GM12878 (cell line): ENCODE data around the gene CEBPG. TPM values are rescaled to one million over a fixed set of nuclear protein-coding genes. Genes with fewer than 3 reads are reported as not detected.

Experiments
- ATAC-seq: fragments of 200-7000 bp; cut with Tn5 transposase; 3 replicates; pipeline ENCODE4 v1.9.1; 2020; ENCODE audit warnings: mild to moderate bottlenecking, moderate library complexity
- BruUV-seq: library from RNA; stranded (reverse); fragments of 400-500 nt; replicated peaks from 2 replicates; lab custom pipeline; 2021; lab: Mats Ljungman, UMichigan
- CTCF ChIA-PET: fragments of 300-600 bp; sonication (Branson Sonifier 250); formaldehyde crosslinking; extraction: SDS; loops from one replicate; lab custom pipeline; 2021; ENCODE audit warnings: inconsistent platforms; lab: Yijun Ruan, JAX
- POLR2A ChIA-PET: fragments of 350-600 bp; formaldehyde crosslinking; extraction: SDS; loops from one replicate; lab custom pipeline; 2021; ENCODE audit warnings: inconsistent platforms; lab: Charles Lee
- RAD21 ChIA-PET: fragments of 300-600 bp; sonication (Branson Sonifier 250); formaldehyde crosslinking; loops from one replicate; lab custom pipeline; 2023; ENCODE audit warnings: antibody characterized with exemption; ENCODE audit not compliant: unreplicated experiment; lab: Charles Lee
- SMC1A ChIA-PET: fragments of 300-600 bp; sonication (Branson Sonifier 250); formaldehyde crosslinking; loops from one replicate; lab custom pipeline; 2023; ENCODE audit not compliant: unreplicated experiment, uncharacterized antibody; lab: Charles Lee
- DNase-seq: peaks from one replicate; pipeline ENCODE4 v3.0.0-alpha.2; 2011; ENCODE audit warnings: low read depth, low spot score
- FAIRE-seq: peaks from 3 replicates; lab custom pipeline; 2011; peaks lifted over from hg19 to GRCh38; lab: Jason Lieb, UNC
- H2AFZ ChIP-seq: 2 replicates; pipeline ENCODE4 v1.6.0; 2011; ENCODE audit warnings: low read depth, low read length, control low read depth; ENCODE audit not compliant: control insufficient read depth
- H3K27ac ChIP-seq: 2 replicates; pipeline ENCODE4 v1.5.1; 2011; ENCODE audit warnings: control low read depth; ENCODE audit not compliant: control insufficient read depth, insufficient read depth
- H3K27me3 ChIP-seq, 2 experiments: replicated peaks in 1 of 2; 2 replicates each; pipeline versions ENCODE4 v1.6.0 to v1.6.1; 2011; ENCODE audit warnings: low read length in 1 of 2; ENCODE audit not compliant: control insufficient read depth in 2 of 2, insufficient read depth in 2 of 2
- H3K36me3 ChIP-seq, 2 experiments: 2 replicates each; pipeline ENCODE4 v1.5.1; 2011; ENCODE audit warnings: low read length in 1 of 2; ENCODE audit not compliant: control insufficient read depth in 2 of 2, insufficient read depth in 2 of 2
- H3K4me1 ChIP-seq: 2 replicates; pipeline ENCODE4 v1.6.1; 2011; ENCODE audit warnings: mild to moderate bottlenecking, low read length, moderate library complexity, mixed read lengths; ENCODE audit not compliant: control insufficient read depth, insufficient read depth
- H3K4me2 ChIP-seq: 2 replicates; pipeline ENCODE4 v1.6.0; 2011; ENCODE audit warnings: control low read depth; ENCODE audit not compliant: control insufficient read depth, insufficient read depth
- H3K4me3 ChIP-seq: fragments of 200-600 bp; sonication (generic); 2 replicates; pipeline ENCODE4 v1.5.1; 2016
- H3K79me2 ChIP-seq: 2 replicates; pipeline ENCODE4 v1.6.0; 2011; ENCODE audit warnings: low read length; ENCODE audit not compliant: control insufficient read depth, insufficient read depth
- H3K9ac ChIP-seq: 2 replicates; pipeline ENCODE4 v1.8.0; 2011; ENCODE audit warnings: low read length, control low read depth, mixed read lengths; ENCODE audit not compliant: control insufficient read depth, insufficient read depth
- H3K9me3 ChIP-seq: replicated peaks from 3 replicates; pipeline ENCODE4 v1.5.1; 2011; ENCODE audit warnings: mild to moderate bottlenecking, low read length; ENCODE audit not compliant: control insufficient read depth, insufficient read depth
- H4K20me1 ChIP-seq: 2 replicates; pipeline ENCODE4 v1.6.0; 2011; ENCODE audit not compliant: control insufficient read depth, insufficient read depth
- CHD1 ChIP-seq: IDR thresholded peaks from 2 replicates; pipeline ENCODE4 v1.6.1; 2012; ENCODE audit warnings: low read depth, low read length, improper control_type of control experiment
- HDAC2 ChIP-seq: fragments of 200-600 bp; sonication (generic); IDR thresholded peaks from 2 replicates; pipeline ENCODE4 v1.6.1; 2017
- IKZF2 ChIP-seq, 2 experiments: fragments of 450-650 bp; IDR thresholded peaks; 2 replicates each; pipeline ENCODE4 v1.6.1; 2017; ENCODE audit warnings: mild to moderate bottlenecking in 2 of 2, moderate library complexity in 2 of 2
- LARP7 ChIP-seq: fragments of 450-650 bp; IDR thresholded peaks from 2 replicates; pipeline ENCODE4 v1.6.1; 2017; ENCODE audit warnings: mild to moderate bottlenecking
- PAX8 ChIP-seq: fragments of 450-650 bp; IDR thresholded peaks from 2 replicates; pipeline ENCODE4 v1.6.1; 2017; ENCODE audit warnings: mild to moderate bottlenecking, moderate library complexity
- PML ChIP-seq: IDR thresholded peaks from 2 replicates; pipeline ENCODE4 v1.6.1; 2012; ENCODE audit warnings: low read length, inconsistent platforms
- RB1 ChIP-seq: fragments of 450-650 bp; formaldehyde crosslinking; IDR thresholded peaks from 2 replicates; pipeline ENCODE4 v1.6.1; 2017; ENCODE audit warnings: mild to moderate bottlenecking, borderline replicate concordance
- SMAD5 ChIP-seq: IDR thresholded peaks from 2 replicates; pipeline ENCODE4 v1.6.1; 2016; ENCODE audit warnings: antibody characterized with exemption, low read depth
- SMC3 ChIP-seq: IDR thresholded peaks from 2 replicates; pipeline ENCODE4 v1.6.1; 2011; ENCODE audit warnings: low read length, improper control_type of control experiment, borderline replicate concordance
- TCF12 ChIP-seq: IDR thresholded peaks from 2 replicates; pipeline ENCODE4 v1.6.1; 2011; ENCODE audit warnings: low read depth, mild to moderate bottlenecking, low read length
- TCF3 ChIP-seq: IDR thresholded peaks from 2 replicates; pipeline ENCODE4 v1.6.1; 2012; ENCODE audit warnings: low read depth, mild to moderate bottlenecking, low read length, borderline replicate concordance; ENCODE audit not compliant: insufficient read depth
- WRNIP1 ChIP-seq: IDR thresholded peaks from 2 replicates; pipeline ENCODE4 v1.6.1; 2011; ENCODE audit warnings: low read depth, low read length, improper control_type of control experiment, borderline replicate concordance
- WGBS: methylation state at CpG from one replicate; pipeline ENCODE4 v1.1.6; 2016; ENCODE audit warnings: low lambda C conversion rate; ENCODE audit not compliant: insufficient replicate concordance, insufficient coverage; ENCODE audit errors: missing lambda C conversion rate; 5-methylcytosine and 5-hydroxymethylcytosine counted together
- in situ Hi-C: fragments of 300-500 bp; cut with MboI; formaldehyde crosslinking; loops from 9 replicates; pipeline ENCODE4 v1.14.3; 2018; ENCODE audit warnings: mixed read lengths
- intact Hi-C: fragments of 100-400 bp; cut with micrococcal nuclease; formaldehyde crosslinking; loops from one replicate; pipeline ENCODE4 v1.14.2; 2022; ENCODE audit not compliant: unreplicated experiment
- polyA plus RNA-seq, 11 experiments: library from polyadenylated mRNA; depleted of rRNA in 4 of 11; unstranded in 6 of 11; stranded (reverse) in 5 of 11; fragments of >200 nt; fragmentation: Nextera tagmentation in 4 of 11; fragmentation: Illumina TruSeq in 1 of 11; extraction: Ambion mirVana in 4 of 11; extraction: Trizol in 1 of 11; gene quantifications; 1 replicate in 1 of 11; 2 replicates in 10 of 11; pipeline versions ENCODE4 v1.2.1 to v1.2.3, GENCODE V29; 2011 to 2016; ENCODE audit warnings: inconsistent platforms in 2 of 11, missing spikeins in 2 of 11, low read depth in 1 of 11
- total RNA-seq, 4 experiments: library from RNA; depleted of rRNA in 3 of 4; stranded (reverse); fragments of >200 nt in 3 of 4; fragmentation: Illumina TruSeq in 1 of 4; extraction: Trizol in 1 of 4; gene quantifications; 2 replicates each; pipeline versions ENCODE4 v1.2.1 to v1.2.3, GENCODE V29; 2013 to 2021
- TF ChIP-seq, protein P1 (sequence below): fragments of 450-650 bp; IDR thresholded peaks from 2 replicates; pipeline ENCODE4 v1.6.1; 2018; ENCODE audit warnings: mild to moderate bottlenecking, low read depth, moderate library complexity; ENCODE audit not compliant: partially characterized antibody
- TF ChIP-seq, protein P2 (sequence below): fragments of 450-650 bp; IDR thresholded peaks from 2 replicates; pipeline ENCODE4 v1.6.1; 2017; ENCODE audit warnings: low read depth, mild to moderate bottlenecking, moderate library complexity

The CEBPG gene
- total and polyA plus RNA-seq, 10 of the 15 experiments (the other 5 are each of a cell fraction or from before 2014, with no cell fraction given), result 5.2 to 22.4 (median 20.0) TPM

DNA sequence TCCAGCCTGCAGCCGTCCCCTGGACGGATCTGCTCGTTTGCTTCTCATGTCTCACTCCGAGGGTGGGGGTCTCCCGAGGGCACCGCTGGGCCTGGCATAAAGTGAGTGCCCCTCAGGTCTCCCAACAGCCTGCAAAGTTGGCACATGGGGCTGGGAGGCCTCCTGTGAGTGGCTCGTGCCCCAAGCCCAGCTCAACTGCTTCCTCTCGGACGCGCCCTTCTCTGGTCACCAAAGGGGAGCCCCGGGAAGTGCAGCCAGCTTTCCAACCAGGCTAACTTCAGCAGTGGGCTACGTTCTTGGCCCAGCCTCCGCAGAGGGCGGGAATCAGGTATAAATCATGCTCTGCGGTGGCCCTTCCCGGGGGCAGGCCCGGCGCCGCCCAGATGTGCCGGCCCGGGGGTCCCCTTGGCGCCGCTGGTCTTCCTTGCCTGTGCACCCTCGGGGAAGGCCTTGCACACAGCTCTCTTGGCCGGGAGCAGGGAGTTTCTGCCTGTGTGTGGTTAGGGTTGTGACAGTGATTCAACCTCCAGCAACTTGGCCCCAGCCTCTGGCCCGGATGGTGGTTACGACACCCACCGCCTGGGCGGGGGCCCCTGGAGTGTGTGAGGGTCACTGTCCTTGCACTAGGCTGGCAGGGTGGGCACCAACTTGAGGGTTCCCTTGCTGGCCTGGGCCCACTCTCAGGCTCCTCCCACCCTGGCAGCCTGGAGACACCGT lies 20.7 kb downstream of the CEBPG start:
- ATAC-seq, result no peak
- no peaks in the 10 kb centered on the region for H3K9me3 ChIP-seq
- intact Hi-C loops (no loop called here), in situ Hi-C loops (no loop called here)
- POLR2A ChIA-PET, result no interaction called here
- H2AFZ ChIP-seq, result no peak overlapping the region
- TF ChIP-seq TCF12 (no peak), RB1 (no peak), LARP7 (no peak), TCF3 (no peak)
- RAD21 ChIA-PET, result no interaction called here
- SMC1A ChIA-PET, result no interaction called here
- H3K36me3 ChIP-seq, result no peaks in the 10 kb centered on the region
- no peak for DNase-seq
- H3K79me2 ChIP-seq, result no peaks in the 10 kb centered on the region
- CTCF ChIA-PET, result no interaction called here
- H3K4me3 ChIP-seq, result no peak overlapping the region
- BruUV-seq, result no TSS peak
- WGBS, result 81% methylated on average over 30 of the region's 30 CpGs
- H3K4me2 ChIP-seq, result no peak overlapping the region
- no peak for FAIRE-seq
- no peaks in the 10 kb centered on the region for H3K27me3 ChIP-seq
- H3K4me1 ChIP-seq, result no peaks in the 10 kb centered on the region
- H3K27ac ChIP-seq, result no peak overlapping the region
- H3K9ac ChIP-seq, result no peak overlapping the region
- H4K20me1 ChIP-seq, result no peaks in the 10 kb centered on the region

DNA sequence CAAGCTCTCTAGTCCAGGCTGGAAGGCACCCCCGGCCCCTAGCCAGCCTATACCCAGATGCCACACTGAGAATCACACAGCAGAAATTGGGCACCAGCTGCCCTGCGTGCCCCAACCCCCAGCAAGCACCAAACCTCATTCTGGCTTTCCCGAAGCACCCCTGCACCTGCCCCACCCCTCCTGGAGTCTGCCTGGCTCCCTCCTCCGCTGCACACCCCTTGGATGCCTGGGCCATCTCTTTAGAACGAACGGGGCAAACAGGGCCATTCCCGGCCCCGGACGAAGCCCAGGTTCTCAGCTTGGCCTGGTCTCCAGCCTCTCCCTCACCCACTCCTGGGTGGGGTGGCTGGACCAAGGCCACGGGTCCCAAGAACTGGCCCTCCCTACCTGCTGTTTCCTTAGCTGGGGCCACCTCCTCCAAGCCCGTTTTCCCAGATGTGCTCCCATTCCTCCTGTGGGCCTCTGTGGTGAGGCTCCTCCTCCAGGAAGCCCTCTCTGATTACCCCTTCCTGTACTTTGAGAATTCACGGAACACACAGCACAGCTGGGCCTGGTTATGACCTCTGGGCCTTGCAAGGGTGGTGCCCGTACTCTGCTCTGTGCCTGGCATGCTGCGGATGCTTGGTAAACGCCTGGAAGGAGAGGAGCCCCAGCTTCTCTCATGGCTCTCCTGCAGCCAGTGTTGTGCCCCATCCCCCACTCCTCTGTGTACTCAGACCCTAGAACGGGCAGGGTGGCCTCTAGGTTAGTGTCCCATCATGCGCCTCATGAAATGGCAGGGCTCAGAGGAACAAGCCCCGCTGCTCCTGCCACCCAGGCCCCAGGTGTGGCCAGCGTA lies 21.4 kb downstream of the CEBPG start:
- Histone ChIP-seq H3K4me3 (no peak overlapping the region), H3K9me3 (no peaks in the 10 kb centered on the region), H3K36me3 (no peaks in the 10 kb centered on the region), H2AFZ (no peak overlapping the region), H3K79me2 (no peaks in the 10 kb centered on the region), H4K20me1 (no peaks in the 10 kb centered on the region), H3K4me2 (no peak overlapping the region), H3K27me3 (no peaks in the 10 kb centered on the region), H3K27ac (no peak overlapping the region), H3K9ac (no peak overlapping the region), H3K4me1 (no peaks in the 10 kb centered on the region)
- SMC1A ChIA-PET, result no interaction called here
- RAD21 ChIA-PET, result no interaction called here
- intact Hi-C loops, result no loop called here
- FAIRE-seq (no peak), ATAC-seq (no peak), DNase-seq (no peak)
- POLR2A ChIA-PET, result no interaction called here
- in situ Hi-C loops, result no loop called here
- CTCF ChIA-PET, result no interaction called here
- BruUV-seq, result no TSS peak
- WGBS, result 56% methylated on average over 19 of the region's 19 CpGs
- TF ChIP-seq, protein P1, sequence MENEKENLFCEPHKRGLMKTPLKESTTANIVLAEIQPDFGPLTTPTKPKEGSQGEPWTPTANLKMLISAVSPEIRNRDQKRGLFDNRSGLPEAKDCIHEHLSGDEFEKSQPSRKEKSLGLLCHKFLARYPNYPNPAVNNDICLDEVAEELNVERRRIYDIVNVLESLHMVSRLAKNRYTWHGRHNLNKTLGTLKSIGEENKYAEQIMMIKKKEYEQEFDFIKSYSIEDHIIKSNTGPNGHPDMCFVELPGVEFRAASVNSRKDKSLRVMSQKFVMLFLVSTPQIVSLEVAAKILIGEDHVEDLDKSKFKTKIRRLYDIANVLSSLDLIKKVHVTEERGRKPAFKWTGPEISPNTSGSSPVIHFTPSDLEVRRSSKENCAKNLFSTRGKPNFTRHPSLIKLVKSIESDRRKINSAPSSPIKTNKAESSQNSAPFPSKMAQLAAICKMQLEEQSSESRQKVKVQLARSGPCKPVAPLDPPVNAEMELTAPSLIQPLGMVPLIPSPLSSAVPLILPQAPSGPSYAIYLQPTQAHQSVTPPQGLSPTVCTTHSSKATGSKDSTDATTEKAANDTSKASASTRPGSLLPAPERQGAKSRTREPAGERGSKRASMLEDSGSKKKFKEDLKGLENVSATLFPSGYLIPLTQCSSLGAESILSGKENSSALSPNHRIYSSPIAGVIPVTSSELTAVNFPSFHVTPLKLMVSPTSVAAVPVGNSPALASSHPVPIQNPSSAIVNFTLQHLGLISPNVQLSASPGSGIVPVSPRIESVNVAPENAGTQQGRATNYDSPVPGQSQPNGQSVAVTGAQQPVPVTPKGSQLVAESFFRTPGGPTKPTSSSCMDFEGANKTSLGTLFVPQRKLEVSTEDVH, result no peak
- TF ChIP-seq PAX8, result no peak
- TF ChIP-seq SMC3, result no peak
- no peak for TF ChIP-seq IKZF2 (IDR thresholded peaks at IDR 0.05)
- no peak for TF ChIP-seq HDAC2
- no peak for TF ChIP-seq WRNIP1
- TF ChIP-seq PML, result no peak
- no peak for TF ChIP-seq CHD1
- TF ChIP-seq SMAD5, result no peak
- TF ChIP-seq, protein P2, sequence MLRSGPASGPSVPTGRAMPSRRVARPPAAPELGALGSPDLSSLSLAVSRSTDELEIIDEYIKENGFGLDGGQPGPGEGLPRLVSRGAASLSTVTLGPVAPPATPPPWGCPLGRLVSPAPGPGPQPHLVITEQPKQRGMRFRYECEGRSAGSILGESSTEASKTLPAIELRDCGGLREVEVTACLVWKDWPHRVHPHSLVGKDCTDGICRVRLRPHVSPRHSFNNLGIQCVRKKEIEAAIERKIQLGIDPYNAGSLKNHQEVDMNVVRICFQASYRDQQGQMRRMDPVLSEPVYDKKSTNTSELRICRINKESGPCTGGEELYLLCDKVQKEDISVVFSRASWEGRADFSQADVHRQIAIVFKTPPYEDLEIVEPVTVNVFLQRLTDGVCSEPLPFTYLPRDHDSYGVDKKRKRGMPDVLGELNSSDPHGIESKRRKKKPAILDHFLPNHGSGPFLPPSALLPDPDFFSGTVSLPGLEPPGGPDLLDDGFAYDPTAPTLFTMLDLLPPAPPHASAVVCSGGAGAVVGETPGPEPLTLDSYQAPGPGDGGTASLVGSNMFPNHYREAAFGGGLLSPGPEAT, result no peak
